IMR-90 (cell line): Measurements from ENCODE around the gene ADAMTS20. TPM values are rescaled to one million over a fixed set of nuclear protein-coding genes. Genes with fewer than 3 reads are reported as not detected.

Experiments used
- ATAC-seq: fragments of 200-7000 bp; cut with Tn5 transposase; 2 replicates; pipeline ENCODE4 v1.9.1; 2020; ENCODE audit warnings: low read depth, mild to moderate bottlenecking, moderate library complexity
- BruUV-seq: library from RNA; stranded (reverse); fragments of 400-500 nt; replicated peaks from 2 replicates; lab custom pipeline; 2021; lab: Mats Ljungman, UMichigan
- CTCF ChIA-PET: fragments of 300-600 bp; formaldehyde crosslinking; extraction: SDS; loops from one replicate; lab custom pipeline; 2021; ENCODE audit warnings: antibody characterized with exemption; lab: Yijun Ruan, JAX
- POLR2A ChIA-PET: fragments of 300-600 bp; sonication (Branson Sonifier 250); formaldehyde crosslinking; loops from one replicate; lab custom pipeline; 2022; ENCODE audit warnings: antibody characterized with exemption; ENCODE audit not compliant: unreplicated experiment; lab: Charles Lee
- DNase-seq: peaks from one replicate; pipeline ENCODE4 v3.0.0; 2013
- H2AFZ ChIP-seq: replicated peaks from 2 replicates; pipeline ENCODE3; 2013; ENCODE audit warnings: low read length, mild to moderate bottlenecking; ENCODE audit not compliant: poor library complexity
- H2AK5ac ChIP-seq: 2 replicates; pipeline ENCODE4 v1.6.1; 2013; ENCODE audit warnings: low read depth, low read length, inconsistent platforms
- H2AK9ac ChIP-seq: replicated peaks from 2 replicates; pipeline ENCODE3; 2013; ENCODE audit warnings: mild to moderate bottlenecking, low read depth, low read length, moderate library complexity; ENCODE audit not compliant: poor library complexity
- H2BK120ac ChIP-seq: 2 replicates; pipeline ENCODE4 v1.6.1; 2013; ENCODE audit warnings: low read depth, low read length, inconsistent platforms
- H2BK15ac ChIP-seq: 3 replicates; pipeline ENCODE4 v1.6.1; 2013; ENCODE audit warnings: low read depth, low read length, inconsistent platforms
- H2BK20ac ChIP-seq: 2 replicates; pipeline ENCODE4 v1.6.1; 2013; ENCODE audit warnings: low read depth, mild to moderate bottlenecking, inconsistent platforms, low read length, moderate library complexity
- H2BK5ac ChIP-seq: 2 replicates; pipeline ENCODE4 v1.6.1; 2013; ENCODE audit warnings: mild to moderate bottlenecking, low read depth, low read length, inconsistent platforms; ENCODE audit not compliant: poor library complexity, severe bottlenecking
- H3K14ac ChIP-seq: replicated peaks from 2 replicates; pipeline ENCODE4 v1.6.1; 2013; ENCODE audit warnings: low read depth, low read length, inconsistent platforms
- H3K18ac ChIP-seq: 2 replicates; pipeline ENCODE4 v1.6.1; 2013; ENCODE audit warnings: low read depth, low read length, control low read depth
- H3K23ac ChIP-seq: 2 replicates; pipeline ENCODE4 v1.6.1; 2013; ENCODE audit warnings: low read depth, low read length, inconsistent platforms
- H3K27ac ChIP-seq: 2 replicates; pipeline ENCODE4 v1.5.1; 2013; ENCODE audit warnings: mild to moderate bottlenecking, control low read depth, low read length; ENCODE audit not compliant: insufficient read depth
- H3K27me3 ChIP-seq: 2 replicates; pipeline ENCODE4 v1.6.1; 2013; ENCODE audit warnings: low read length; ENCODE audit not compliant: control insufficient read depth, insufficient read depth
- H3K36me3 ChIP-seq: 2 replicates; pipeline ENCODE4 v1.6.1; 2013; ENCODE audit warnings: low read length, mixed read lengths; ENCODE audit not compliant: control insufficient read depth, insufficient read depth
- H3K4ac ChIP-seq: 2 replicates; pipeline ENCODE4 v1.6.1; 2013; ENCODE audit warnings: low read depth, low read length, inconsistent platforms
- H3K4me1 ChIP-seq: 2 replicates; pipeline ENCODE4 v1.6.1; 2013; ENCODE audit warnings: low read length, mixed read lengths; ENCODE audit not compliant: control insufficient read depth, insufficient read depth
- H3K4me2 ChIP-seq: 2 replicates; pipeline ENCODE4 v1.6.1; 2013; ENCODE audit warnings: low read depth, mild to moderate bottlenecking, control low read depth, low read length, moderate library complexity
- H3K4me3 ChIP-seq: 2 replicates; pipeline ENCODE4 v1.5.1; 2013; ENCODE audit warnings: low read depth, mild to moderate bottlenecking, control low read depth, low read length, moderate library complexity; ENCODE audit not compliant: insufficient read depth
- H3K56ac ChIP-seq: 2 replicates; pipeline ENCODE4 v1.6.1; 2013; ENCODE audit warnings: low read length, inconsistent platforms; ENCODE audit not compliant: insufficient read depth; ENCODE audit errors: extremely low read depth
- H3K79me1 ChIP-seq, 2 experiments: 2 replicates each; pipeline ENCODE4 v1.6.1; 2013; ENCODE audit warnings: low read length in 2 of 2, inconsistent platforms in 1 of 2, low read depth in 1 of 2
- H3K9ac ChIP-seq: 2 replicates; pipeline ENCODE4 v1.6.1; 2013; ENCODE audit warnings: low read depth, low read length, control low read depth
- H3K9me1 ChIP-seq: 2 replicates; pipeline ENCODE4 v1.6.1; 2013; ENCODE audit warnings: low read length, inconsistent platforms; ENCODE audit not compliant: insufficient read depth
- H3K9me3 ChIP-seq: 2 replicates; pipeline ENCODE4 v1.6.1; 2013; ENCODE audit warnings: low read length; ENCODE audit not compliant: control insufficient read depth, insufficient read depth
- H4K20me1 ChIP-seq: 2 replicates; pipeline ENCODE4 v1.6.1; 2013; ENCODE audit warnings: low read length, inconsistent platforms; ENCODE audit not compliant: insufficient read depth
- H4K5ac ChIP-seq: 2 replicates; pipeline ENCODE4 v1.6.1; 2013; ENCODE audit warnings: mild to moderate bottlenecking, low read depth, low read length, control low read depth
- H4K8ac ChIP-seq, 2 experiments: 2 replicates each; pipeline ENCODE4 v1.6.1; 2013; ENCODE audit warnings: low read depth in 2 of 2, low read length in 2 of 2, control low read depth in 1 of 2, inconsistent platforms in 1 of 2
- H4K91ac ChIP-seq: 2 replicates; pipeline ENCODE4 v1.6.1; 2013; ENCODE audit warnings: low read depth, low read length, inconsistent platforms; ENCODE audit not compliant: insufficient read depth
- CHD1 ChIP-seq: IDR thresholded peaks from 2 replicates; pipeline ENCODE4 v1.6.1; 2012; ENCODE audit warnings: low read depth, low read length, improper control_type of control experiment
- ELK1 ChIP-seq: fragments of 150-350 bp; IDR thresholded peaks from 2 replicates; pipeline ENCODE4 v1.6.1; 2016; ENCODE audit warnings: low read depth, mild to moderate bottlenecking, low read length, moderate library complexity, borderline replicate concordance
- POLR2A ChIP-seq: IDR thresholded peaks from 2 replicates; pipeline ENCODE4 v1.6.1; 2012; ENCODE audit warnings: mild to moderate bottlenecking, low read depth, low read length
- WGBS, 2 experiments: methylation state at CpG; one replicate each; pipeline versions ENCODE4 v1.1.5 to v1.1.7; 2013; ENCODE audit warnings: missing lambda C conversion rate in 2 of 2; ENCODE audit not compliant: insufficient read length in 1 of 2; ENCODE audit errors: extremely low coverage in 2 of 2; 5-methylcytosine and 5-hydroxymethylcytosine counted together
- dilution Hi-C: fragments of 300-500 bp; cut with HindIII; formaldehyde crosslinking; loops from one replicate; pipeline ENCODE4 v1.14.3; 2018; ENCODE audit warnings: low sequenced_read_pairs; ENCODE audit not compliant: unreplicated experiment
- in situ Hi-C: fragments of 300-500 bp; cut with MboI; formaldehyde crosslinking; loops from 3 replicates; pipeline ENCODE4 v1.14.3; 2019; ENCODE audit warnings: low sequenced_read_pairs, inconsistent platforms, mixed read lengths
- intact Hi-C: fragments of 100-400 bp; cut with micrococcal nuclease; formaldehyde crosslinking; loops from 2 replicates; pipeline ENCODE4 v1.10.0; 2022
- polyA plus RNA-seq, 3 experiments: library from polyadenylated mRNA; depleted of rRNA; stranded (reverse); fragments of >200 nt; gene quantifications; 2 replicates each; pipeline ENCODE4 v1.2.3, GENCODE V29; 2012; ENCODE audit warnings: low replicate concordance in 1 of 3
- total RNA-seq: library from RNA; depleted of rRNA; stranded (reverse); fragments of >200 nt; gene quantifications from 2 replicates; pipeline ENCODE4 v1.2.3, GENCODE V29; 2012

Gene ADAMTS20
- total and polyA plus RNA-seq, 2 of the 4 experiments (the other 2 are of a cell fraction), result not detected

GRCh38 chr12:43462741-43463140 is 89.3 kb downstream of the ADAMTS20 start:
- Histone ChIP-seq H2BK20ac (no peak overlapping the region), H3K14ac (no peak overlapping the region), H3K23ac (no peak overlapping the region), H2AK5ac (no peak overlapping the region), H2BK15ac (no peak overlapping the region), H3K9me1 (no peaks in the 10 kb centered on the region), H3K36me3 (no peaks in the 10 kb centered on the region), H4K5ac (no peak overlapping the region), H3K9ac (no peak overlapping the region), H3K4me1 (no peaks in the 10 kb centered on the region), H2AK9ac (no peak overlapping the region), H3K27me3 (no peaks in the 10 kb centered on the region; the same call in 1 of the 2 replicates), H3K18ac (no peak overlapping the region), H4K8ac (no peak overlapping the region), H3K9me3 (no peaks in the 10 kb centered on the region), H3K79me1 (no peaks in the 10 kb centered on the region), H3K4me2 (no peak overlapping the region), H3K56ac (no peak overlapping the region), H4K91ac (no peak overlapping the region), H3K27ac (no peak overlapping the region), H2BK120ac (no peak overlapping the region), H2AFZ (no peak overlapping the region), H3K4me3 (no peak overlapping the region), H4K20me1 (no peaks in the 10 kb centered on the region), H2BK5ac (no peak overlapping the region), H3K4ac (no peak overlapping the region)
- intact Hi-C loops (no loop called here), dilution Hi-C loops (no loop called here), in situ Hi-C loops (no loop called here)
- ChIA-PET POLR2A (no interaction called here), CTCF (interaction anchor here (1.4 kb wide), 1 partner anchor 18 kb away, joined by 4 read pairs; no protein-coding TSS in a partner anchor)
- WGBS, 2 experiments, result 86% methylated on average over 1 of the region's 3 CpGs; no CpG with 5 or more reads in 1 of the 2 experiments
- ATAC-seq, result no peak
- TF ChIP-seq POLR2A (no peak), CHD1 (no peak), ELK1 (no peak)
- no peak for DNase-seq
- no TSS peak for BruUV-seq
